Measurements from ENCODE around the gene EBLN1. TPM values are rescaled to one million over a fixed set of nuclear protein-coding genes. Genes with fewer than 3 reads are reported as not detected.

The EBLN1 gene
- total RNA-seq, 2 experiments from 2014 or later, result not detected

DNA sequence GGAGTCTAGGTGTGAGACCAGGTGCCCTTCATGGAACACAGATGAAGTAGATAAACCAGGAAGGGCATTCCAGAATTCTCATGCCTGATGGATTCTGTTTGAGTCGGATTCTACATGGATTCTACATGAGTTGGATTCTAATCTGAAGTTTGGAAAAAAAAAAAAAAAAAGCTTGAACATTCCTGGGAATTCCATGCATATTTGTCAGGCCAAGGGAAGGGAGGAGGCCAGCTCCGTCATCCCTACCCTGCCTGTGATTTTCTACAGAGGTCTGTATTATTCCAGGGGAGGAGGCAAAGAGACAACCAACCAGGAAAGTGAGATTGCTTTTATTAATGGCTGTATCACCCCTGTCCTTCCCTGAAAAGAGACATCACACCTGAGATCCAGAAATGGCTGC lies 27.8 kb upstream of the EBLN1 start:
- no peak for DNase-seq

DNA sequence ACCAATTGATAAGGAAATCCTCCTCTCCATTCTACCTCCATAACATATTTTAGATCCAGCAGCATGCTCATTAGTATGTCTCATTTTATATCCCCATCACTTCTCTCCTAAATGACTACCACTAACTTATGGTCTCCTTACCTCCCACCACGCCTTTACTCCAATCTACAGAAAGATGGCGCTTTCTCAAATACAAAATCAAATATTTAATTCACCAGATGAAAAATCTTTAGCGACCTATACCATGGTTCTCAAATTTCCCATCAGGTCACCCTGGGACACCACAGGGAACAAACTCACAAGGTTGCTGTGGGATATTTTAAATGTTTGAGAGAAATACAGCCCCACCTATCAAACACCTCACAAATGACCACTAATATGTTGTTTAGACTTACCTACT lies 27.0 kb upstream of the EBLN1 start:
- Mint-ChIP-seq H3K27me3 (no peaks in the 10 kb centered on the region), H3K4me3 (no peak overlapping the region), H3K27ac (no peak overlapping the region), H3K4me1 (ENCODE audit: low read depth) (peaks cover 19% of the 10 kb centered on the region), H3K9me3 (no peaks in the 10 kb centered on the region), H3K36me3 (ENCODE audit: low read depth) (no peaks in the 10 kb centered on the region)
- Histone ChIP-seq H3K4me1 (ENCODE audit: insufficient read depth, low read length) (no peaks in the 10 kb centered on the region), H3K36me3 (ENCODE audit: insufficient read depth, low read length) (no peaks in the 10 kb centered on the region), H3K9me3 (ENCODE audit: control insufficient read depth in 1 of 2, insufficient read depth in 1 of 2, low read length in 2 of 2) (no peaks in the 10 kb centered on the region), H3K27me3 (ENCODE audit: control insufficient read depth in 1 of 2, insufficient read depth in 2 of 2, low read length in 2 of 2) (peaks cover 6% of the 10 kb centered on the region in 2 experiments), H3K4me3 (ENCODE audit: low read length) (no peak overlapping the region), H3K27ac (ENCODE audit: low read depth in 1 of 2, low read length in 2 of 2) (no peak overlapping the region)
- POLR2A ChIA-PET, result interaction anchor here (2.5 to 2.9 kb wide), 2 partner anchors 9 to 15 kb away, joined by 5 to 18 read pairs; no protein-coding TSS in a partner anchor
- ATAC-seq (ENCODE audit: poor library complexity) (no peak), DNase-seq (no peak)
- CTCF ChIA-PET, result no interaction called here
- TF ChIP-seq, protein P1, sequence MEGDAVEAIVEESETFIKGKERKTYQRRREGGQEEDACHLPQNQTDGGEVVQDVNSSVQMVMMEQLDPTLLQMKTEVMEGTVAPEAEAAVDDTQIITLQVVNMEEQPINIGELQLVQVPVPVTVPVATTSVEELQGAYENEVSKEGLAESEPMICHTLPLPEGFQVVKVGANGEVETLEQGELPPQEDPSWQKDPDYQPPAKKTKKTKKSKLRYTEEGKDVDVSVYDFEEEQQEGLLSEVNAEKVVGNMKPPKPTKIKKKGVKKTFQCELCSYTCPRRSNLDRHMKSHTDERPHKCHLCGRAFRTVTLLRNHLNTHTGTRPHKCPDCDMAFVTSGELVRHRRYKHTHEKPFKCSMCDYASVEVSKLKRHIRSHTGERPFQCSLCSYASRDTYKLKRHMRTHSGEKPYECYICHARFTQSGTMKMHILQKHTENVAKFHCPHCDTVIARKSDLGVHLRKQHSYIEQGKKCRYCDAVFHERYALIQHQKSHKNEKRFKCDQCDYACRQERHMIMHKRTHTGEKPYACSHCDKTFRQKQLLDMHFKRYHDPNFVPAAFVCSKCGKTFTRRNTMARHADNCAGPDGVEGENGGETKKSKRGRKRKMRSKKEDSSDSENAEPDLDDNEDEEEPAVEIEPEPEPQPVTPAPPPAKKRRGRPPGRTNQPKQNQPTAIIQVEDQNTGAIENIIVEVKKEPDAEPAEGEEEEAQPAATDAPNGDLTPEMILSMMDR (IDR thresholded peaks at IDR 0.05), result no peak
- intact Hi-C loops (cut with DNase I, micrococcal nuclease), result loop anchor here in 1 of 2 experiments (5.0 kb wide), 2 partner anchors 177 to 708 kb away; no protein-coding TSS in a partner anchor

More for the DNA sequence above, 27.8 kb upstream of the EBLN1 start:
- H3K36me3 Mint-ChIP-seq (ENCODE audit: low read depth), result no peaks in the 10 kb centered on the region
- H3K27me3 ChIP-seq (ENCODE audit: control insufficient read depth in 1 of 2, insufficient read depth in 2 of 2, low read length in 2 of 2), result no peaks in the 10 kb centered on the region
- intact Hi-C loops (cut with DNase I, micrococcal nuclease), result loop anchor here in 1 of 2 experiments (5.0 kb wide), 2 partner anchors 177 to 708 kb away; no protein-coding TSS in a partner anchor
- peak overlapping the region; percentile 80 for H3K27ac Mint-ChIP-seq
- POLR2A ChIA-PET, result interaction anchor here (1.1 to 2.5 kb wide), 5 partner anchors 9 to 191 kb away, joined by 3 to 7 read pairs (median 4); partner anchors contain the start of gene COMMD3
- no peak for ATAC-seq (ENCODE audit: poor library complexity)
- H3K4me3 Mint-ChIP-seq, result no peak overlapping the region
- no peaks in the 10 kb centered on the region for H3K27me3 Mint-ChIP-seq
- H3K4me1 ChIP-seq (ENCODE audit: insufficient read depth, low read length), result no peaks in the 10 kb centered on the region
- H3K36me3 ChIP-seq (ENCODE audit: insufficient read depth, low read length), result no peaks in the 10 kb centered on the region
- CTCF ChIA-PET, result interaction anchor here (0.6 kb wide), 1 partner anchor 60 kb away, joined by 3 read pairs; no protein-coding TSS in a partner anchor
- peaks cover 25% of the 10 kb centered on the region for H3K4me1 Mint-ChIP-seq (ENCODE audit: low read depth)
- H3K27ac ChIP-seq (ENCODE audit: low read depth in 1 of 2, low read length in 2 of 2), result no peak overlapping the region
- H3K9me3 ChIP-seq (ENCODE audit: control insufficient read depth in 1 of 2, insufficient read depth in 1 of 2, low read length in 2 of 2), result no peaks in the 10 kb centered on the region
- no peaks in the 10 kb centered on the region for H3K9me3 Mint-ChIP-seq
- TF ChIP-seq, protein P1 (IDR thresholded peaks at IDR 0.05), result no peak
- H3K4me3 ChIP-seq (ENCODE audit: low read length), result no peak overlapping the region

DNA sequence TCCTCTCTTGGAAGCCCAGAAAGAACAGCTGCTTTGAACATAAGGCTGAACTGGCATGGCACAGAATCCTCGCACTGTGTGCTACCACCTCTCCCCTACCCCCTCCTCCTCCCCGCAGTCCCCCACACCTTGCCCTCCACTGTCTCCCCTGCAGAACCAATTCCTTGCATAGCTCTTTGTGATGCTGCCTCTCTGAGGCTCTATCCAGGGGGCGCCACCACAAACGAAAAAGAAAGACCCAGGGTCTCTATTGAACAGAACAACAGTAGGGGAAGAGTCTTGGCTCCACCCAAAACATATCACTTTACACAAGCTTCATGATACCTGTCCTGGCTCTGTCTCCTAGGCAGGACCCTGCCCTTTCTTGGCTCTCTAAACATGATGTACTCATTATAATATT lies 26.2 kb upstream of the EBLN1 start:
- peaks cover 7% of the 10 kb centered on the region in 2 experiments for H3K27me3 ChIP-seq (ENCODE audit: control insufficient read depth in 1 of 2, insufficient read depth in 2 of 2, low read length in 2 of 2)
- no peaks in the 10 kb centered on the region for H3K4me1 ChIP-seq (ENCODE audit: insufficient read depth, low read length)
- Mint-ChIP-seq H3K36me3 (ENCODE audit: low read depth) (no peaks in the 10 kb centered on the region), H3K27ac (no peak overlapping the region), H3K4me3 (no peak overlapping the region), H3K4me1 (ENCODE audit: low read depth) (peaks cover 19% of the 10 kb centered on the region), H3K27me3 (peaks cover 6% of the 10 kb centered on the region), H3K9me3 (no peaks in the 10 kb centered on the region)
- no peak overlapping the region for H3K4me3 ChIP-seq (ENCODE audit: low read length)
- CTCF ChIA-PET, result interaction anchor here (0.9 kb wide), 1 partner anchor 13 kb away, joined by 6 read pairs; no protein-coding TSS in a partner anchor
- no peaks in the 10 kb centered on the region for H3K36me3 ChIP-seq (ENCODE audit: insufficient read depth, low read length)
- no peaks in the 10 kb centered on the region for H3K9me3 ChIP-seq (ENCODE audit: control insufficient read depth in 1 of 2, insufficient read depth in 1 of 2, low read length in 2 of 2)
- intact Hi-C loops (cut with DNase I, micrococcal nuclease), result no loop called here
- TF ChIP-seq, protein P1 (IDR thresholded peaks at IDR 0.05), result no peak
- DNase-seq, result peak in 4 of 14 experiments; percentile 10 to 38 (median 18)
- POLR2A ChIA-PET, result interaction anchor here (0.8 to 2.9 kb wide), 4 partner anchors 10 to 668 kb away, joined by 3 to 18 read pairs (median 4); partner anchors contain the start of gene COMMD3
- ATAC-seq (ENCODE audit: poor library complexity), result no peak
- no peak overlapping the region for H3K27ac ChIP-seq (ENCODE audit: low read depth in 1 of 2, low read length in 2 of 2)

All from CD4-positive, alpha-beta T cell (primary cell).